ENCODE data around the gene PGBD2.
"Not testable (repeated sequence)": the region's sequence is repeated elsewhere in the genome, so short reads cannot be mapped to it uniquely, and the experiment has no call there.

Gene PGBD2

GRCh38 chr1:248906009-248906752 is at the start of gene PGBD2:
PGBD2 (plus strand) TSS chr1:248906235; CDS start chr1:248913863, 7,628 bp downstream.
- peak; percentile 76 for DNase-seq

GRCh38 chr1:248857201-248857600 is 48.8 kb upstream of the PGBD2 start:
- DNase-seq: no peak

GRCh38 chr1:248857749-248858095 is 48.3 kb upstream of the PGBD2 start:
- no peak for DNase-seq

GRCh38 chr1:248858096-248858890 is 47.7 kb upstream of the PGBD2 start:
- DNase-seq: no peak

- peak; percentile 96 for DNase-seq
Observed at GRCh38 chr1:248858891-248859889, 46.8 kb upstream of the PGBD2 start, which contains the start of gene ZNF692. ZNF692 (minus strand) TSS chr1:248859085; CDS start chr1:248858309, 776 bp downstream.

- no peak for DNase-seq
Observed at GRCh38 chr1:248860007-248860406, 46.0 kb upstream of the PGBD2 start.

- DNase-seq: no peak
Observed at GRCh38 chr1:248861616-248862015, 44.4 kb upstream of the PGBD2 start.

- no peak for DNase-seq
Observed at GRCh38 chr1:248862695-248862997, 43.4 kb upstream of the PGBD2 start.

GRCh38 chr1:248862998-248863881 is 42.8 kb upstream of the PGBD2 start:
- peak; percentile 69 for DNase-seq

- no peak for DNase-seq
Observed at GRCh38 chr1:248871837-248872401, 34.1 kb upstream of the PGBD2 start.

- DNase-seq: no peak
Observed at GRCh38 chr1:248872752-248873408, 33.2 kb upstream of the PGBD2 start.

GRCh38 chr1:248873409-248873992 is 32.5 kb upstream of the PGBD2 start:
- peak; percentile 66 for DNase-seq

- peak; percentile 74 for DNase-seq
Observed at GRCh38 chr1:248873993-248874533, 32.0 kb upstream of the PGBD2 start.

- no peak for DNase-seq
Observed at GRCh38 chr1:248881261-248881660, 24.8 kb upstream of the PGBD2 start.

- DNase-seq: not testable (repeated sequence)
Observed at GRCh38 chr1:248882427-248882826, 23.6 kb upstream of the PGBD2 start.

- DNase-seq: no peak
Observed at GRCh38 chr1:248884632-248885295, 21.3 kb upstream of the PGBD2 start.

GRCh38 chr1:248885646-248886045 is 20.4 kb upstream of the PGBD2 start:
- no peak for DNase-seq

- no peak for DNase-seq
Observed at GRCh38 chr1:248886237-248886895, 19.7 kb upstream of the PGBD2 start.

- DNase-seq: not testable (repeated sequence)
Observed at GRCh38 chr1:248889914-248890243, 16.2 kb upstream of the PGBD2 start.
